ENCODE data around the gene PDLIM5. TPM values are rescaled to one million over a fixed set of nuclear protein-coding genes. Genes with fewer than 3 reads are reported as not detected.

PDLIM5 gene
- total RNA-seq, 1 experiment from 2014 or later, result 58.0 TPM

DNA sequence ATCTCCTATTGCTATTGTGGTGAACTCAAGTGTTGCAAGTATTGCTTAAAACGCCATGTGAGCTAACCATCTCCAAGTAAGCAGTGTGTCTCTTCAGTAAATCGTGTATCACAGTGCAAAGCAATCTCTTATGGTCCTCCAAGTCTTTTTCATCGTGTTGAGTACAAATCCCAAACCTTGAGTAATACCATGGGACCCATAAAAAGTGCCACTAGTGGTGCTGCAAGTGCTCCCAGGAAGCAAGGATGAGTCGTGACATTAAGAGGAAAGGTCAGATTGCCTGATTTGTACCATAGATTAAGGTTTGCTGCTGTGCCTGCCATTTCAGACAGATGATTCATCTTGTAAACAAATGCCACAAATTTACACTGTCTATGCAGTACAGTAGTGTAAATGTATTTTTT is 239.1 kb downstream of the PDLIM5 start:
- no peak for DNase-seq
- no peaks in the 10 kb centered on the region for H3K79me1 ChIP-seq (ENCODE audit: insufficient read depth, low read depth, low read length, poor library complexity, severe bottlenecking)
- H4K91ac ChIP-seq (ENCODE audit: insufficient read length, low read depth, low read length), result no peak overlapping the region
- H3K23me2 ChIP-seq (ENCODE audit: insufficient read length, low read depth, low read length, poor library complexity, severe bottlenecking), result no peaks in the 10 kb centered on the region
- no peak overlapping the region for H3K23ac ChIP-seq (ENCODE audit: insufficient read length, low read depth, low read length)
- no peak overlapping the region for H3K56ac ChIP-seq (ENCODE audit: insufficient read length, low read depth, low read length)
- H3K79me2 ChIP-seq (ENCODE audit: insufficient read depth, low read length), result no peaks in the 10 kb centered on the region
- no peak overlapping the region for H4K8ac ChIP-seq (replicated peaks; ENCODE audit: insufficient read length, low read depth, low read length)
- H2BK15ac ChIP-seq (ENCODE audit: low read depth, low read length), result no peak overlapping the region
- H2BK5ac ChIP-seq (ENCODE audit: insufficient read length, low read length), result no peak overlapping the region
- no peak overlapping the region for H3K4me2 ChIP-seq (ENCODE audit: insufficient read depth, insufficient read length, low read length)
- H3K27ac Mint-ChIP-seq, result no peak overlapping the region
- no peak overlapping the region for H3K9ac ChIP-seq (ENCODE audit: extremely low read depth, insufficient read length, low read length)
- no peak overlapping the region for H3K4ac ChIP-seq (ENCODE audit: low read depth, low read length)
- H2BK12ac ChIP-seq (ENCODE audit: insufficient read length, low read depth, low read length), result no peak overlapping the region
- H3K4me1 ChIP-seq (ENCODE audit: insufficient read depth, low read length), result no peaks in the 10 kb centered on the region
- no peak overlapping the region for H3K4me3 Mint-ChIP-seq
- H3K27ac ChIP-seq (ENCODE audit: insufficient read length, low read depth, low read length), result no peak overlapping the region
- H4K20me1 ChIP-seq (ENCODE audit: control insufficient read depth, insufficient read depth, insufficient read length), result no peaks in the 10 kb centered on the region
- WGBS (ENCODE audit: extremely low coverage, insufficient read length, low lambda C conversion rate), result no CpG with 5 or more reads among the region's 4 CpGs
- H3K9me3 Mint-ChIP-seq, result no peaks in the 10 kb centered on the region; a peak in 1 of 5 replicates
- no peak overlapping the region for H3K18ac ChIP-seq (ENCODE audit: insufficient read length, low read depth, low read length)
- H3K14ac ChIP-seq (ENCODE audit: insufficient read depth, low read length), result no peak overlapping the region
- peaks cover 0 to 2% (median 0%) of the 10 kb centered on the region in 3 experiments; a peak in 1 of 7 replicates for H3K36me3 Mint-ChIP-seq (ENCODE audit: insufficient read depth in 1 of 3, low read depth in 3 of 3)
- no peaks in the 10 kb centered on the region for H3K9me3 ChIP-seq (ENCODE audit: control insufficient read depth, low read depth, low read length)
- H3K27me3 Mint-ChIP-seq (ENCODE audit: low read depth), result no peaks in the 10 kb centered on the region
- H4K5ac ChIP-seq (ENCODE audit: insufficient read length, low read depth, low read length), result no peak overlapping the region
- no peak overlapping the region for H2AK5ac ChIP-seq (ENCODE audit: insufficient read length, low read length)
- H3K27me3 ChIP-seq (ENCODE audit: insufficient read depth, low read length), result no peaks in the 10 kb centered on the region
- H2BK120ac ChIP-seq (ENCODE audit: low read depth, low read length, poor library complexity, severe bottlenecking), result no peak overlapping the region
- H3K4me1 Mint-ChIP-seq, result no peaks in the 10 kb centered on the region
- TF ChIP-seq, protein P1, sequence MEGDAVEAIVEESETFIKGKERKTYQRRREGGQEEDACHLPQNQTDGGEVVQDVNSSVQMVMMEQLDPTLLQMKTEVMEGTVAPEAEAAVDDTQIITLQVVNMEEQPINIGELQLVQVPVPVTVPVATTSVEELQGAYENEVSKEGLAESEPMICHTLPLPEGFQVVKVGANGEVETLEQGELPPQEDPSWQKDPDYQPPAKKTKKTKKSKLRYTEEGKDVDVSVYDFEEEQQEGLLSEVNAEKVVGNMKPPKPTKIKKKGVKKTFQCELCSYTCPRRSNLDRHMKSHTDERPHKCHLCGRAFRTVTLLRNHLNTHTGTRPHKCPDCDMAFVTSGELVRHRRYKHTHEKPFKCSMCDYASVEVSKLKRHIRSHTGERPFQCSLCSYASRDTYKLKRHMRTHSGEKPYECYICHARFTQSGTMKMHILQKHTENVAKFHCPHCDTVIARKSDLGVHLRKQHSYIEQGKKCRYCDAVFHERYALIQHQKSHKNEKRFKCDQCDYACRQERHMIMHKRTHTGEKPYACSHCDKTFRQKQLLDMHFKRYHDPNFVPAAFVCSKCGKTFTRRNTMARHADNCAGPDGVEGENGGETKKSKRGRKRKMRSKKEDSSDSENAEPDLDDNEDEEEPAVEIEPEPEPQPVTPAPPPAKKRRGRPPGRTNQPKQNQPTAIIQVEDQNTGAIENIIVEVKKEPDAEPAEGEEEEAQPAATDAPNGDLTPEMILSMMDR (conservative IDR thresholded peaks at IDR 0.05), result no peak
- no peak overlapping the region for H2AFZ ChIP-seq (ENCODE audit: low read length)
- H2BK20ac ChIP-seq (ENCODE audit: low read depth, low read length, poor library complexity, severe bottlenecking), result no peak overlapping the region
- no peak overlapping the region for H3T11ph ChIP-seq (ENCODE audit: low read length)

All from H9 (cell line).